Measurements from ENCODE around the gene PUS3. TPM values are rescaled to one million over a fixed set of nuclear protein-coding genes. Genes with fewer than 3 reads are reported as not detected.
A peak's percentile ranks its signal among the peaks of the same experiment; 100 is the strongest.

PUS3 gene
- total RNA-seq, 1 experiment from 2014 or later: 22.4 TPM

DNA sequence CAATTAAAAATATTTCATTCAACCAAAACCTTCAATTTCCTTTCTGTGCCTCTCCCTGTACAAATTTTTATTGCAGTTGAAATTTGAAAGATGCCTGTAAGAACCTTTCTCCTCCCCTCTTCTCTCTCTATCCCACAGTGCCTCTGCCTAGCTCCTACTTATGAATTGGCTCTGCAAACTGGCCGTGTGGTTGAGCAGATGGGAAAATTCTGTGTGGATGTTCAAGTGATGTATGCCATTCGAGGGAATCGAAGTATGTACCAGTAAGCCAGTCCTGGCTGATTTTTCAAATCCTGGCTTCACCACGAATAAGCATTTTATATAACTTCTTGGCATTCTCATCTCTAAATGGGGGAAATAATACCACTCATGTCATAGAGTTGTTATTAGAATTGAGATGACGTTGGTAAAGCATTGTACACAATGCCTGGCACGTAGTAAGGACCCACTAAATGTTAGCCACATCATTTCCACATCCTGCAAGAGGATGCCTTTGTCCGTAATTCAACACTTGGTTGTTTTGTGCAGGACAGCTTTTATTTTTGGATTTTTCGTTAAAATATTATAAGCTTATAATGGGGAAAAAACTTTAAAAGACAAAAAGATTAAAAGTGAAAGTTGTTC, 7.3 kb upstream of the PUS3 start:
- Mint-ChIP-seq H3K9me3 (ENCODE audit: unreplicated experiment) (no peaks in the 10 kb centered on the region), H3K36me3 (ENCODE audit: insufficient read depth, unreplicated experiment) (no peaks in the 10 kb centered on the region), H3K27me3 (ENCODE audit: insufficient read depth, unreplicated experiment) (peaks cover 21% of the 10 kb centered on the region), H3K4me3 (ENCODE audit: unreplicated experiment) (no peak overlapping the region), H3K27ac (ENCODE audit: unreplicated experiment) (no peak overlapping the region), H3K4me1 (ENCODE audit: low read depth, unreplicated experiment) (no peaks in the 10 kb centered on the region)
- POLR2A ChIA-PET: no interaction called here
- no peaks in the 10 kb centered on the region for H3K4me1 ChIP-seq
- H3K4me3 ChIP-seq (ENCODE audit: low read depth, low read length): no peak overlapping the region
- TF ChIP-seq, protein P1, sequence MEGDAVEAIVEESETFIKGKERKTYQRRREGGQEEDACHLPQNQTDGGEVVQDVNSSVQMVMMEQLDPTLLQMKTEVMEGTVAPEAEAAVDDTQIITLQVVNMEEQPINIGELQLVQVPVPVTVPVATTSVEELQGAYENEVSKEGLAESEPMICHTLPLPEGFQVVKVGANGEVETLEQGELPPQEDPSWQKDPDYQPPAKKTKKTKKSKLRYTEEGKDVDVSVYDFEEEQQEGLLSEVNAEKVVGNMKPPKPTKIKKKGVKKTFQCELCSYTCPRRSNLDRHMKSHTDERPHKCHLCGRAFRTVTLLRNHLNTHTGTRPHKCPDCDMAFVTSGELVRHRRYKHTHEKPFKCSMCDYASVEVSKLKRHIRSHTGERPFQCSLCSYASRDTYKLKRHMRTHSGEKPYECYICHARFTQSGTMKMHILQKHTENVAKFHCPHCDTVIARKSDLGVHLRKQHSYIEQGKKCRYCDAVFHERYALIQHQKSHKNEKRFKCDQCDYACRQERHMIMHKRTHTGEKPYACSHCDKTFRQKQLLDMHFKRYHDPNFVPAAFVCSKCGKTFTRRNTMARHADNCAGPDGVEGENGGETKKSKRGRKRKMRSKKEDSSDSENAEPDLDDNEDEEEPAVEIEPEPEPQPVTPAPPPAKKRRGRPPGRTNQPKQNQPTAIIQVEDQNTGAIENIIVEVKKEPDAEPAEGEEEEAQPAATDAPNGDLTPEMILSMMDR (IDR thresholded peaks at IDR 0.05; ENCODE audit: insufficient read depth in 1 of 2, low read depth in 1 of 2, low read length in 1 of 2, severe bottlenecking in 1 of 2, unreplicated experiment in 1 of 2): no peak
- no peaks in the 10 kb centered on the region for H3K9me3 ChIP-seq
- CTCF ChIA-PET: interaction anchor here (0.6 kb wide), 2 partner anchors 18 to 390 kb away, joined by 3 read pairs; no protein-coding TSS in a partner anchor
- H3K27me3 ChIP-seq (replicated peaks; ENCODE audit: control insufficient read depth, insufficient read depth, low read length): no peaks in the 10 kb centered on the region
- intact Hi-C loops (cut with micrococcal nuclease; ENCODE audit: unreplicated experiment): no loop called here
- H3K36me3 ChIP-seq (ENCODE audit: control insufficient read depth, insufficient read depth, low read length): no peaks in the 10 kb centered on the region
- BruUV-seq (replicated peaks): no TSS peak
- no peak for DNase-seq

DNA sequence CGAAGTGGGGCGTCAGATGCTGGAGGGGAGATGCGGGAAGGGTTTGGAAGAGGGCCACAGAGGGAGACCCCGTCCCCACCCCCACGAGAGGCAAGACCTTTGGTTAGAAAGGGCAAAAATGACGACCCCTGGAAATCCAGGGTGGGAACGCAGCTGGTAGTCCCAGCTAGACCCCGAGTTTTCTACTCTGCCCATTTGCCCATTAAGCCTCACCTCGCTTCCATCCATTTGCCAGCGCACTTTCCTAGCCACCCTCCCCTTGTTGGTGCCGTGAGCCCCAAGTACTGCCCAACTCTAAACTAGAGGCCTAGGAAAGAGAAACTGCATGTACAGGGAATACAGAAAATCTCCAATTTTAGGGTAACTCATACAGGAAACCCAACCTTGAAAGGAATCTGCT, 1.7 kb upstream of the PUS3 start:
- peaks cover 5% of the 10 kb centered on the region; the same call in 1 of the 2 replicates for H3K4me1 ChIP-seq
- H3K9me3 ChIP-seq: 0 out of 2 replicates have a peak, but pooled peaks cover 2% of the 10 kb centered on the region
- ChIA-PET CTCF (no interaction called here), POLR2A (no interaction called here)
- H3K27me3 Mint-ChIP-seq (ENCODE audit: insufficient read depth, unreplicated experiment): peaks cover 8% of the 10 kb centered on the region
- no TSS peak for BruUV-seq (replicated peaks)
- H3K27me3 ChIP-seq (replicated peaks; ENCODE audit: control insufficient read depth, insufficient read depth, low read length): no peaks in the 10 kb centered on the region
- peaks cover 7% of the 10 kb centered on the region for H3K9me3 Mint-ChIP-seq (ENCODE audit: unreplicated experiment)
- intact Hi-C loops (cut with micrococcal nuclease; ENCODE audit: unreplicated experiment): no loop called here
- H3K4me3 Mint-ChIP-seq (ENCODE audit: unreplicated experiment): no peak overlapping the region
- TF ChIP-seq, protein P1 (IDR thresholded peaks at IDR 0.05; ENCODE audit: insufficient read depth in 1 of 2, low read depth in 1 of 2, low read length in 1 of 2, severe bottlenecking in 1 of 2, unreplicated experiment in 1 of 2): no peak
- H3K36me3 Mint-ChIP-seq (ENCODE audit: insufficient read depth, unreplicated experiment): peaks cover 12% of the 10 kb centered on the region
- H3K4me3 ChIP-seq (ENCODE audit: low read depth, low read length): no peak overlapping the region
- H3K27ac Mint-ChIP-seq (ENCODE audit: unreplicated experiment): no peak overlapping the region
- H3K4me1 Mint-ChIP-seq (ENCODE audit: low read depth, unreplicated experiment): peaks cover 15% of the 10 kb centered on the region
- no peak for DNase-seq
- no peaks in the 10 kb centered on the region for H3K36me3 ChIP-seq (ENCODE audit: control insufficient read depth, insufficient read depth, low read length)

DNA sequence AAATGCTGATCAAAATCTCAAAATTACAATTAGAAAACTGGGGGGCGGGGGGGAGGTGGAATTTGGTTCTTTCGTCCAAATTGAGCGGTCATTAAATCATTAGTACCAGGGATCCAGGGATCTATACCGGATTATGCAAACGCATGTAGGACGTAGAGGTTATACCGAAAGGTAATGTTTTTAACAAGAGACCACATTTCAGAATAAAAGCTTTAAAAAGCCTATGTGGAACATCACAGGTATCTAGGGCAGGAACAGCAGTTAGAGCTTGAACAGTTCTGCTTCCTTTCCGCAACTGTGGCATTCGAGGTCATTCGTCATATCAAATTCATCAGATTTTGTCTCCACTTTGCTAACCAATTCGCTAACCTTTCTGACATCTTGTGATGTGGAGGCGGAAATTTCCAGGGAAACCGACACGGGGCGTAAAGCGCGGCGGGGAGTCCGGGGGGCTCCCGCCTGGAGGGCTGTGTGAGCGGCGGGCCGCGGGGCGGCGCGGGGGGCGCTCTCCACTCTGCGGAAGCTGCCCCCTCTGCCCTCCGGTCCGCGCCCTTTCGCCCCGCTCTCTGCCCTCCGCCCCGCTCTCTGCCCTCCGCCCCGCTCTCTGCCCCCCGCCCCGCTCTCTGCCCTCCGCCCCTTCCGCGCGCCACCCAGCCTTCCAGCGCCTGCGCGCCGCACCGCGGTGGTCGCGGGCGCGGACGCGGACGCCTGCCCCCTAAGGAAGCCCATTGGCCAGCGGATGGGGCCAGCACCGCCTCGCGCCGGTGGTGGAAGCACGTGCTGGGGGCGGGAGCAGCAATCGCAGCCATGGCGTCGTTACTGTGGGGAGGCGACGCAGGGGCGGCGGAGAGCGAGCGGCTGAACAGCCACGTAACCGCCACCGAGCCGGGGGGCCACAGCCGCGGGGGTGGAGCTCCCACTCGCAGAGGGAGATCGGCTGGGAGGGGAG, 979 bp upstream of the PUS3 start, which contains the start of gene DDX25:
Gene DDX25, plus strand, starts transcription at position 798 of the 949 bp plus-strand sequence. Its CDS starts 10 bp downstream, at position 808.
- Mint-ChIP-seq H3K4me1 (ENCODE audit: low read depth, unreplicated experiment) (peaks cover 15% of the 10 kb centered on the region), H3K27me3 (ENCODE audit: insufficient read depth, unreplicated experiment) (peaks cover 8% of the 10 kb centered on the region), H3K36me3 (ENCODE audit: insufficient read depth, unreplicated experiment) (peaks cover 17% of the 10 kb centered on the region)

More for the DNA sequence above, 979 bp upstream of the PUS3 start, which contains the start of gene DDX25:
- CTCF ChIA-PET: interaction anchor here (0.9 to 1.1 kb wide), 2 partner anchors 16 to 158 kb away, joined by 5 to 6 read pairs; partner anchors contain the start of gene HYLS1
- H3K4me1 ChIP-seq: peaks cover 5% of the 10 kb centered on the region; the same call in 1 of the 2 replicates
- POLR2A ChIA-PET: interaction anchor here (0.6 to 1.3 kb wide), 3 partner anchors 16 to 400 kb away, joined by 3 to 8 read pairs (median 6); partner anchors contain the start of genes DCPS, FAM118B, HYLS1 and RPUSD4
- TF ChIP-seq, protein P1 (IDR thresholded peaks at IDR 0.05; ENCODE audit: insufficient read depth in 1 of 2, low read depth in 1 of 2, low read length in 1 of 2, severe bottlenecking in 1 of 2, unreplicated experiment in 1 of 2): no peak
- no peaks in the 10 kb centered on the region for H3K36me3 ChIP-seq (ENCODE audit: control insufficient read depth, insufficient read depth, low read length)
- 0 out of 2 replicates have a peak, but pooled peaks cover 2% of the 10 kb centered on the region for H3K9me3 ChIP-seq
- no peaks in the 10 kb centered on the region for H3K27me3 ChIP-seq (replicated peaks; ENCODE audit: control insufficient read depth, insufficient read depth, low read length)
- H3K9me3 Mint-ChIP-seq (ENCODE audit: unreplicated experiment): peaks cover 7% of the 10 kb centered on the region
- intact Hi-C loops (cut with micrococcal nuclease; ENCODE audit: unreplicated experiment): no loop called here
- H3K4me3 ChIP-seq (ENCODE audit: low read depth, low read length): no peak within 1 kb of the TSS
- H3K27ac Mint-ChIP-seq (ENCODE audit: unreplicated experiment): peak within 1 kb of the TSS; percentile 94
- BruUV-seq (replicated peaks): no TSS peak
- H3K4me3 Mint-ChIP-seq (ENCODE audit: unreplicated experiment): peak within 1 kb of the TSS; percentile 99
- DNase-seq: no peak

Measured in Caco-2 (cell line).